Mesangial cell (primary cell): ENCODE measurements around the gene SRBD1. TPM values are rescaled to one million over a fixed set of nuclear protein-coding genes. Genes with fewer than 3 reads are reported as not detected.

Experiments used
- total RNA-seq: library from RNA; depleted of rRNA; stranded (reverse); fragments of >200 nt; gene quantifications from 2 replicates; pipeline ENCODE4 v1.2.3, GENCODE V29; 2015

The SRBD1 gene, protein sequence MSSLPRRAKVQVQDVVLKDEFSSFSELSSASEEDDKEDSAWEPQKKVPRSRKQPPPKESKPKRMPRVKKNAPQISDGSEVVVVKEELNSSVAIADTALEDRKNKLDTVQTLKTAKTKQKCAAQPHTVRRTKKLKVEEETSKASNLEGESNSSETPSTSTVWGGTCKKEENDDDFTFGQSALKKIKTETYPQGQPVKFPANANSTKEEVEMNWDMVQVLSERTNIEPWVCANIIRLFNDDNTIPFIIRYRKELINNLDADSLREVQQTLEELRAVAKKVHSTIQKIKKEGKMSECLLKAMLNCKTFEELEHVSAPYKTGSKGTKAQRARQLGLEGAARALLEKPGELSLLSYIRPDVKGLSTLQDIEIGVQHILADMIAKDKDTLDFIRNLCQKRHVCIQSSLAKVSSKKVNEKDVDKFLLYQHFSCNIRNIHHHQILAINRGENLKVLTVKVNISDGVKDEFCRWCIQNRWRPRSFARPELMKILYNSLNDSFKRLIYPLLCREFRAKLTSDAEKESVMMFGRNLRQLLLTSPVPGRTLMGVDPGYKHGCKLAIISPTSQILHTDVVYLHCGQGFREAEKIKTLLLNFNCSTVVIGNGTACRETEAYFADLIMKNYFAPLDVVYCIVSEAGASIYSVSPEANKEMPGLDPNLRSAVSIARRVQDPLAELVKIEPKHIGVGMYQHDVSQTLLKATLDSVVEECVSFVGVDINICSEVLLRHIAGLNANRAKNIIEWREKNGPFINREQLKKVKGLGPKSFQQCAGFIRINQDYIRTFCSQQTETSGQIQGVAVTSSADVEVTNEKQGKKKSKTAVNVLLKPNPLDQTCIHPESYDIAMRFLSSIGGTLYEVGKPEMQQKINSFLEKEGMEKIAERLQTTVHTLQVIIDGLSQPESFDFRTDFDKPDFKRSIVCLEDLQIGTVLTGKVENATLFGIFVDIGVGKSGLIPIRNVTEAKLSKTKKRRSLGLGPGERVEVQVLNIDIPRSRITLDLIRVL
- 8.0 and 11.1 TPM in 2 replicates for total RNA-seq

DNA sequence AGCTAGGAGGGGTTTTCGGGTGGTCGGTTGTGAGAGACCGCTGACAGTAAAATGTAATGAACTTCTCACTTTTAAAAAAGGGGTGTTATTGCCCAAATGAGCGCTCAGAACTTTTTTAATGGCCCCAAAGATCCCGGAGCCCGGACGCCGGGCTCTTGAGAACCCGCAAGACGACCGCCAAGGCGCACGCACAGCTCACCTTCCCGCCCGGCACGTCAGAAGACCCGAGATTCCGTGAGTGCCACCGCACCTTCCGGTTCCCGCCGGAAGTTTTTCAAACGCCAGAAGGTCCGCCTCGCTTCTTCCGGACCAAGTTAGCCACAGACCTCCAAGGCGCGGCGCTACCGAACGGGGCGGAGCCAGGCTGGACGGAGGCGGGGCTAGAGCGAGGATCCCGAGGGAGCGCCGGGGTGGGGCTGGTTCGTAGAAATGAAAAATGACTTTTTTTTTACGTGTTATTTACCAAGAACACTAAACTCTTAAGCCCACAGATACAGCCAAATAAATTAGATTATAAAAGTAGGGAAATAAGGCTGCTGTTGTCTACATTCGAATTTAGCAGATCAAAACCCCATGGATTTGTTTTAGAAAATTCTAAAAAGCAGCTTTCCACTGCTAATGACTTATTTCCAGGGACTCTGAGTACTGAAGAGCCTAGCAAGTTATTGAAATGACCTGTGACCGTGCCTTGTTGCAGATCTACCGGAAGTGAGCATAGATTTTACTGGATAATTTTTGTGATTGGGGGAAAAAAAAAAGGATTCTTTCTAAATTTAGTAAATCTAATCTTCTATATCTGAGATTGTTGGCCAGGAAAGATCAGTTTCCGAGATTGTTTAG lies at the start of gene SRBD1:
SRBD1 (minus strand) TSS at position 248 of the 840 bp plus-strand sequence. CDS start 5,826 bp downstream, outside the sequence.

DNA sequence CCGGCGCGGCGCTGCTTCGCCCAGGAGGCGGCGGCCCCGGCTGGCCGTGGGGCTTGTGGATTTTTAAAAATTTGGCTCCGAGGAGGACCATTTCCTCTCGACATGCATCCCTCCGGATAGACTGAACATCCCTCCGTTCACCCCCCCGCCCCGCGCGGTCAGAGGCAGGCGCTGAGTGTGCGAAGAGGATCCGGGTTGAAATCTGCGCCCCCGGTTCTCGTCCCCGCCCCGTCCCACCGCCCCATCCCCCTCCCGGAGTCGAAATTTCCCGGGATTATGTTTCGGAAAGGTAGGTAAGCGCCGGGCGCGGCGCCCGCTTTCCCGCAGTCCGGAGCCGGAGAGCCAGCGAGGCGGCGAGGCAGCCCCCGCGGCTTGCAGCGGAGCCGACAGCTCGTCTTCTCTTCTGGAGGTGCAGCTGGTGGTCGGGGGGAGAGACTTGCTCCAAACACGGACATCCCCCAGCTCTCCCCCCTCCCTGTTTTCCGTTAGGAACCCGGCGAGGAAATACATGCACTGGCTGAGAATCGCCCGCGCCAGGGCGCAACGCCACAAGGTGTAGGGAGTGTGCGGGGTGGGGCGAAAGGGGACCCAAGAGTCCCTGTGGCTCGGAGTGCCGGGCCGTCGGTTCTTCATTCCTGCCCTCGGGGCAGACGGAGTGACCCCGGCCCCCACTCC lies 40.5 kb upstream of the SRBD1 start, which contains the start of gene PRKCE:
PRKCE (plus strand) TSS at position 261 of the 675 bp plus-strand sequence.

Other genes with a start within 250 kb of the SRBD1 start
- gene PRKCE, start 40.4 kb upstream of the SRBD1 start, total RNA-seq = 2.4 and 10.1 TPM in 2 replicates